Fibroblast of skin of abdomen (primary cell): ENCODE data around the gene SETBP1.

Experiments
- DNase-seq: peaks from one replicate; pipeline ENCODE4 v3.0.0-alpha.2; 2013

SETBP1 gene

DNA sequence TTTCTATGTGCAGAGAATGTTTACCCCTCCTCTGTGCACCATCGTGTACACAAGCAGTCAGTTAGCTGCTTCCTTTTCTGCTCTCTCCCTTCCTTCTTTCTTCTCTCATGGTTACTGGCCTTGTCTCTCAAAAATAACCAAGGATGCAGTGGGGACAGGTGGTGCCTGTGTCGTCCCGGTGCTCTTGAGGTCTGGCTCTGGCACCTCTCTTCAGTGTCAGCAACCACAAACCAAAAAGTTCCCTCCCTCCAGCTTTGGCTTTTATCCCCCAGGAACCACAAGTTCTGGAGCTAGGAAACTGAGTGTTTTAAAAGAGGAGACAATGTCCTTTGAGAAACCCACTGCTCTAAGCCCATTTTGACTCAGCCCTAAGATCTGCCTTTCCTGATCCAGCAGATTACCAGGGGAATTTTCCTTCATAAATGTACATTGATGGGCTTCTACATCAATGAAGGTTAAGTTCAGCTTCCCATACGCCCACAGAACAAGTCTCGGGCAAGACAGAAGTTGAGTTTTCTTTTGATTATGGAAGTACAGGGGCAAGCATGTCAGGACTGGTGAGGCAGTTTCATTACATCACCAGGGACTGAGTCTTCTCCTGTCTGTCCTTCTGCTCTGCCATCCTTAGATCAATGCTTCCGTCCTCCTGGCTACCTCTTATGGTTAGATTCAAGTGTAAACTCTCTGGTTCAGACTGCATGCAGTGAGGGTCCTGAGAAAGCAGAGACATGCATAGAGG is 232.2 kb downstream of the SETBP1 start:
- no peak for DNase-seq

DNA sequence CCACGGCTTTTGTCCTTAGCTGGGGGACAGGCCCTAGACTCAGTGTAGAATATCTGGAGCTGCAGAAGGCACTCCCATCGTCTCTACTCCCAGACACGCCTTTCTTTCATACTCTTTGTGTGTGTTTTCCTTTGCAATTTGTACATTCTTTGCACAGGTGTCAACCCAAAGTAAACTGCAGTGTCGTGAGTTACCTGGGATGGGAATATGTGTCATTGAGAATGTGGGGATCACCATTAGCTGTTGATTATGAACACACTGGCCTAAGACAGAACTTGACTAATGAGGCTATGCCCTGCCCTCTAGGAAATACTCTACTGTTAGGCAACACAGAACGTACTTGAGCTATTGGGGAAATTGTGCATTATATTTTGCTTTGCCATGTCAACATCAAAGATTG is 233.3 kb downstream of the SETBP1 start:
- DNase-seq = no peak

DNA sequence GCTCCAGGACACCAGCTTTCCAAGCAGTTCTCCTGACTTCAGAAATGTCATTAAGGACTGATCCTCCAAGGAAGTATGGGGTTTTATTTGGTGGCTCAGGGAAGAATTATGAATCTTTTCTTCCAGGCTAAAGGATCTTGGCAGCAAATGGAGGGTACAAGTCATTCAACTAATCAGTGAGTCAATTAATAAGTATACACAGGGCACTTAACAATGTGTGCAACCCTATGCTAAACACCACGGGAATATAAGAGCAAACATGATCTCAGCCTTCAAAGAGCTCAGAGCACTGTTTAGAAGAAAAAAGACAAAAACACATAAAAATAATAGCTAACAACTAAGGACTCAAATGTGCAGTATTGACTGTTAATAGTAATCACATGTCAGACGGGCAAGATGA is 234.5 kb downstream of the SETBP1 start:
- DNase-seq = no peak

- no peak for DNase-seq
These were observed 235.0 kb downstream of the SETBP1 start for GRCh38 chr18:44915661-44916060.

GRCh38 chr18:44916429-44917207 is 235.9 kb downstream of the SETBP1 start:
- DNase-seq = no peak

GRCh38 chr18:44917216-44918141 is 236.8 kb downstream of the SETBP1 start:
- no peak for DNase-seq

GRCh38 chr18:44918142-44918476 is 237.4 kb downstream of the SETBP1 start:
- no peak for DNase-seq

GRCh38 chr18:44920441-44920840 is 239.8 kb downstream of the SETBP1 start:
- DNase-seq = no peak

DNA sequence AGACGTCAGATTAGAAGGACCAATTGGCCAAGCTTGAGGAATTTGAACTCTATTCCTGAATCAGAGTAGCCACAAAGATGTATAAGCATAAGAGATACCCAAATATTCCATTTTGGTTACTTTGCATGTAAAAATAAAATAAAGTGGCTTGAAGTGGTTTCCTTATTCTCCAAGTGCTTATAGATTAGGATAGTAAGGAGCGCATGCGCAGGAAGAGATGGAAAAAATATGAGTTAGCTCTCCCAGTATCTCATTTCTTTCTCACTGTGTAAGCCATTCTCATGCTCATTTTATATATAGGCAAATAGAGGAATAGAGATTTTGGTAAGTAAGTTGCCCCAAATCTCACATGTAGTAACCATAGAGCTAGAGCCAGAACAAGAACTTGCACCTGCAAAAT is 241.3 kb downstream of the SETBP1 start:
- DNase-seq = no peak

- no peak for DNase-seq
These were observed 242.3 kb downstream of the SETBP1 start for GRCh38 chr18:44922968-44923367.

DNA sequence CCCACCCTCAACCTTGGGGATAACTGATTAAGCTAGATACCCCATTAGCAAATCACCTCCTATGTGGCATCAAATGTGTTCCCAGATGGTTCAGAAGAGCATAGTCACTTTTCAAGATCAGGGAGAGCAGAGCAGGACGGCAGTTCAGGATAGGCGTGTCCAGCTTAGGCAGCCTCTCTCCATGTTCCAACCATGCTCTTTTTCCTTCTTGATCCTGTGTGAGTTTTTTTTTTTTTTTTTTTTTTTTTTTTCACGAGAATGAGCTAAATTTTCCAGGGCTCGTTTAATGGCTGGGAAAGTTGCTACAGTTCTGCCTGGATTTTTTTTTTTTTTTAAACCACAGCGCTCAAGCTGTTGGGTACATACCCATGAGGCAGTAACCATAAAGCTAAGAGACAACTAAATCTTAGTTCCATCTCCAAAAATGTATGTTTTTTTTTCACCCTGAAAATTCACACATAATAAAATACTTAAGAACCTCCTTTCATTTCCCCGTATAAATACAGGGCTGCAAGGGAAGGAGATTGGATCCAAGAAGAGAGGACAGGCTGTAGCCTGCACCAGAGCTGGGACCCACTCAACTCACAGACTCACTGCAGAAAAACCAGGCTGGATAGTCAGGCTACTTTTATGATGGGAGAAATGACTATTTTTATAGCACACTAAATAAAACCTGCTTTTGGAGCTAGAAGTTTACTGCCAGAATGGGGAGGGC is 244.3 kb downstream of the SETBP1 start:
- no peak for DNase-seq

GRCh38 chr18:44927127-44927849 is 246.6 kb downstream of the SETBP1 start:
- DNase-seq = peak; percentile 32

DNA sequence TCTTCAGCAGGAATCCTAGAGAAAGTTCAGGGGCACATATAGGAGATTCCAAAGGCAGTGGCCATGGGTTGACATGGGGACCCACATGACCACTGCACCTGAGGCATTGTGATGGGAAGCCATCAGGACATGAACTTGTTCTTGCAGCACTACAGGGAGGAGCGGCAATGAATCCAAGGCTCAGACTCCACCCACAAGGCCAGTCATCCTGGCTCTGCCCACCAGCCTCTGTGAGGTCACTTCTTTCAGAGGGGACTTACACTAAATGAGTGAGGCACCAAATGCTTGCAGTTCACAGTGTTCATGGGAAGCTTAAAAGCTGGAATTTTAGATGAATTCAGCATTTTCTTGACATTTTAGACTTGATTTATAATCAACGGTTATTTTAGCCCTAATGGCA is 254.2 kb downstream of the SETBP1 start:
- DNase-seq = no peak

- DNase-seq = no peak
These were observed 254.8 kb downstream of the SETBP1 start for GRCh38 chr18:44935455-44935854.

- no peak for DNase-seq
These were observed 255.8 kb downstream of the SETBP1 start for GRCh38 chr18:44936485-44936884.

DNA sequence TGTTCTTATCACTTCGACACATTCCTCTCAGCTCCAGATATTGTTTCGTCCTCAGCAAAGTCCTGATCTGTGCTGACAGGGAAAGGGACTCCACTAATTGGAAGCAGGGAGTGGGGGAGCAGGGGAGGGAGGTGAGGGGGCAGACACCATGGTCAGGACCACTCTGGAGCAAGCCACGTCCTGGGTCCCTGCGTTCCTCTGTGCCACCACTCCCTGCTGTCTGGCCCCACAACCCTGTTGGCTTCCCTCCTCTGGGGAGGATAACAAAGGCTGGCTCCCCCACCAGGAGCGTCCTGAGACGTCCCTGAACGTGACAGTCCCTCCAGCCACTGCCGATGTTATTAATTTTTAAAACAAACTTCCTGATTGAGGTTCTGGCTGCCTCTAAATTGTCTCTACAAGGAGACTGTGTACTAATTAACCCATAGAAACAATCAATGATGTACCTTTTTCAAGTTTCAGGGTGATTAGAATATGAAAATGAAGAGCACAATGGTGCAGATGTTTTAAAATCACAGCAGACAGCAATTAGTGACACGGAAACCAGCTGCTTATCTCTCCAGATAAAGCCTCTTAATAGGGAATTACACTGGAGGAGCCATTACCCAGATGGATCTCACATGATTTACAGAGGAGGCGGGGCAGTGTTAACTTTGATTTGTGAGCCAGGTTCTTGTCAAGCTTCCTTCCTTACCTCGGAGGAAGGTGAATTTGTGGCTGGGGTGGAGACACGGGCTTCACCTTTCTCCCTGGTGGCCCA is 257.5 kb downstream of the SETBP1 start:
- DNase-seq = no peak

DNA sequence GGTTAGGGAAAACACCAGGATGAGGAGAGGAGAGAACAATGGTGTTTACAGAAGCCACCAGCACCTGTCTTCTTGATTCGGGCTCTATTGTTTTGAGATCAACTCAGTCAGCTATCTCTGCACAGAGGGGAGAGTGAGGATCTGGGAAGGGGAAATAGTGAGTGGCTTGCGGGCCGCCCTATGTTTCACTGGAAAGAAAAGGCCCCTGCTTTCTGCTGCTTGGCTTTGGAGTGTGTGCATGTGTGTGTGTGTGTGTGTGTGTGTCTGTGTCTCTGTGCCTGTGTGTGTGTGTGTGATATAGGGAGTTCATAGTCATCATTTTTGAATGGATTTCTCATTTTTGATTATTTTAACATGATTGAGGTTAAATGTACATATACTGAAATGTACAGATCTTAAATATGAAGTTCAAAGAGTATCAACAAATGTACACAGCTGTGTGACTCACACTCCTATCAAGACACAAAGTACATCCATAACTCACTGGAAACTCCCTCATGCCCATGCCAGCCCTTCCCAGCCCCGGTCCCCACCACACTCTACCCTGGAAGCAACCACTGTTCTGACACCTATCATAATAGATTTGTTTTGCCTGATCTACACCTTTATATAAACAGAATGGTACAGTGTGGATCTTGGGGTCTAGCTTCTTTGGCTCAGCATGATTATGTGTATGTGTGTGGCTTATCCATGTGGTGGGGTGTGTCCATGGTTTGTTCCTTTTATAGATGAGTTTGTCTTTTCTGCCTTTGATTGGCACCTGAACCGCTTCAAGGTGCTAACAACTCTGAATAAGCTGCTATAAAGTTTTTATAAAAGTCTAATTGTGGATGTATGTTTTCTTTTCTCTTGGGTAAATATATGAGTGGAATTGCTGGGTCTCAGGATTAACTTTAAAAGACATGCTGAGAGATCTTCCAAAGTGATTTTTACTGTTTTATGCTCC is 258.3 kb downstream of the SETBP1 start:
- DNase-seq = no peak

GRCh38 chr18:44941516-44941915 is 260.8 kb downstream of the SETBP1 start:
- DNase-seq = no peak

DNA sequence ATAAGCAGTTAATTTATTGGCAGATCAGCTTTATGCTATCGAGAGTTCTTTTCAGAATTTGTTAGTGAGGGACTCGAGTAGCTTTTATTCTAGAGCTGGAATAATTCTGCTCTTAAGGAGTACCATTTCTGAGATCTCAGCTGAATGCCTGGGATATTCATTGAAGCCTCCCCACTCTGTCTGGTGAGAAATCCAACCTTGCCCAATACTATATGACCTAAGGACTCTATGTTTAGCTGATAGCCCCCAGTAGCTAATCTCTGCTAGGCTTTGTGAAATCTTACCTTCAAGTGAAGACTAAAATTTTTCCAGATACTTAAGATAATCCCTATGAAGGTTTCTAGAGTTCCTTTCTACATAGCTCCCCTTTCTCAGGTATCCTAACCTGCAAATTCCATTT is 261.4 kb downstream of the SETBP1 start:
- no peak for DNase-seq
